Body of pancreas (tissue), 4 donors: Measurements from ENCODE around the gene TMEM178B.

ENCODE experiments used
- CTCF ChIP-seq, 7 experiments: fragments of 450-650 bp in 4 of 7; fragments of 200-600 bp in 3 of 7; sonication (generic) in 3 of 7; IDR thresholded peaks; one replicate each; pipeline ENCODE4 v1.5.1; 2016 to 2019; ENCODE audit warnings: antibody characterized with exemption in 7 of 7
- POLR2A ChIP-seq, 3 donors: fragments of 450-650 bp; IDR thresholded peaks; one replicate each; pipeline ENCODE4 v1.6.1; 2016; ENCODE audit warnings: antibody characterized with exemption in 3 of 3, mild to moderate bottlenecking in 2 of 3

GRCh38 chr7:141359262-141359661, 285.4 kb downstream of the TMEM178B start:
- TF ChIP-seq CTCF (IDR thresholded peaks at IDR 0.05) (no peak), POLR2A (IDR thresholded peaks at IDR 0.05) (no peak)
